GM19351 (cell line): ENCODE results near the gene CHST15.

Experiments
- ATAC-seq: cut with Tn5 transposase; IDR thresholded peaks from one replicate; pipeline ENCODE4 v1.9.1; 2021; ENCODE audit warnings: mild to moderate bottlenecking, moderate library complexity; ENCODE audit not compliant: unreplicated experiment

CHST15 gene

GRCh38 chr10:124003481-124003870 is 89.9 kb downstream of the CHST15 start:
- no peak for ATAC-seq

- no peak for ATAC-seq
These were observed 90.4 kb downstream of the CHST15 start for GRCh38 chr10:124003070-124003419.

- no peak for ATAC-seq
These were observed 90.9 kb downstream of the CHST15 start for GRCh38 chr10:124002391-124003069.

- ATAC-seq, result no peak
These were observed 91.8 kb downstream of the CHST15 start for GRCh38 chr10:124001391-124002148.

GRCh38 chr10:124000792-124001201 is 92.6 kb downstream of the CHST15 start:
- ATAC-seq, result no peak

GRCh38 chr10:123999956-124000615 is 93.3 kb downstream of the CHST15 start:
- ATAC-seq, result no peak

GRCh38 chr10:123999261-123999660 is 94.1 kb downstream of the CHST15 start:
- ATAC-seq, result no peak

GRCh38 chr10:123998197-123999141 is 94.9 kb downstream of the CHST15 start:
- ATAC-seq, result no peak

GRCh38 chr10:123997486-123998196 is 95.8 kb downstream of the CHST15 start:
- ATAC-seq, result no peak

- ATAC-seq, result no peak
These were observed 96.4 kb downstream of the CHST15 start for GRCh38 chr10:123997013-123997412.

- ATAC-seq, result no peak
These were observed 97.1 kb downstream of the CHST15 start for GRCh38 chr10:123996302-123996701.

- ATAC-seq, result peak; percentile 63
These were observed 97.8 kb downstream of the CHST15 start for GRCh38 chr10:123995461-123996131.

- ATAC-seq, result no peak
These were observed 98.3 kb downstream of the CHST15 start for GRCh38 chr10:123995082-123995460.

GRCh38 chr10:123994417-123995081 is 98.8 kb downstream of the CHST15 start:
- peak; percentile 67 for ATAC-seq

GRCh38 chr10:123993534-123994416 is 99.6 kb downstream of the CHST15 start:
- no peak for ATAC-seq

- ATAC-seq, result no peak
These were observed 101.5 kb downstream of the CHST15 start for GRCh38 chr10:123991611-123992570.

- ATAC-seq, result no peak
These were observed 102.5 kb downstream of the CHST15 start for GRCh38 chr10:123990889-123991288.
